Small intestine (tissue), 7 donors: ENCODE data around the gene NCKAP5. TPM values are rescaled to one million over a fixed set of nuclear protein-coding genes. Genes with fewer than 3 reads are reported as not detected.

Source experiments
- DNase-seq, 2 donors: peaks; one replicate each; pipeline versions ENCODE4 v3.0.0 to v3.0.0-alpha.2; 2013
- FAIRE-seq: peaks from 2 replicates; lab custom pipeline; 2012; peaks lifted over from hg19 to GRCh38; lab: Jason Lieb, UNC
- H3K27ac ChIP-seq, 3 donors: one replicate each; pipeline ENCODE4 v1.5.1; 2013; ENCODE audit warnings: low read length in 2 of 3, mild to moderate bottlenecking in 2 of 3, control low read depth in 1 of 3, inconsistent platforms in 1 of 3, low read depth in 1 of 3, moderate library complexity in 1 of 3
- H3K27me3 ChIP-seq, 3 donors: one replicate each; pipeline ENCODE4 v1.6.1; 2013; ENCODE audit warnings: low read length in 3 of 3, inconsistent platforms in 1 of 3; ENCODE audit not compliant: control insufficient read depth in 3 of 3, insufficient read depth in 3 of 3
- H3K36me3 ChIP-seq, 3 donors: one replicate each; pipeline ENCODE4 v1.6.1; 2013; ENCODE audit warnings: low read length in 3 of 3, inconsistent platforms in 1 of 3, low read depth in 1 of 3, mild to moderate bottlenecking in 1 of 3, moderate library complexity in 1 of 3; ENCODE audit not compliant: control insufficient read depth in 3 of 3, insufficient read depth in 2 of 3
- H3K4me1 ChIP-seq, 3 donors: one replicate each; pipeline ENCODE4 v1.6.1; 2013; ENCODE audit warnings: low read length in 2 of 3, inconsistent platforms in 1 of 3, low read depth in 1 of 3, mild to moderate bottlenecking in 1 of 3, moderate library complexity in 1 of 3; ENCODE audit not compliant: control insufficient read depth in 3 of 3, insufficient read depth in 2 of 3
- H3K4me3 ChIP-seq, 3 donors: one replicate each; pipeline ENCODE4 v1.5.1; 2013; ENCODE audit warnings: low read length in 3 of 3, control low read depth in 1 of 3, inconsistent platforms in 1 of 3, low read depth in 1 of 3, mild to moderate bottlenecking in 1 of 3, moderate library complexity in 1 of 3
- H3K9me3 ChIP-seq, 2 donors: one replicate each; pipeline ENCODE4 v1.6.1; 2013; ENCODE audit warnings: low read depth in 1 of 2, low read length in 1 of 2; ENCODE audit not compliant: control insufficient read depth in 2 of 2, insufficient read depth in 1 of 2
- WGBS, 3 donors: extraction: QIAGEN DNeasy Blood & Tissue Kit; methylation state at CpG; one replicate each; pipeline ENCODE4 v1.1.7; 2013; 5-methylcytosine and 5-hydroxymethylcytosine counted together
- polyA plus RNA-seq, 4 donors: library from polyadenylated mRNA; stranded (reverse) in 3 of 4; unstranded in 1 of 4; fragments of 200-250 nt in 3 of 4; fragments of 120-200 nt in 1 of 4; gene quantifications; one replicate each; pipeline versions ENCODE4 v1.2.1 to v1.2.3, GENCODE V29; 2013
- donor health status: healthy with polysubstance abuse.
- donor health status: control.
- donor health status: control.
- donor health status: Bipolar disorder and iron deficiency.
- donor health status: healthy.

Gene NCKAP5
- polyA plus RNA-seq, 4 donors, result 0.52 to 7.8 (median 6.5) TPM

DNA sequence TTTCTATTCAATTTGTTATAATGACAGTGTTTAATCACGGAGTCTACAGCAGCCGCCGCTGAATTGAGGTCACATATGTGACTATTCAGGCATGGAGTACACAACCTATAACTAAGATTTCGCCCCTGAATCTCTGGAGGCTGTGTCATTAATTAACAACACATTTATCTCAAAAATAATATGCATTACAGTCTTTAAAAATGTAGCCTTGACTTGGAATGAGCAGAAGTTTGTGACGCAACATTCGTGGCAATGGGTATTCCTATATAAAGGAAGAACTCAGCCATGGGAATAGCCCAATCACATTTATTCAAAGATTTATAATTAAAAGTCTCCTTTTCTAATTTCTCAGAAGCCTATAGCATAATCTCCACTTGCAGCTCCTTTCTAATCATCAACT lies 837.7 kb downstream of the NCKAP5 start:
- Histone ChIP-seq H3K9me3 (no peaks in the 10 kb centered on the region), H3K27me3 (no peaks in the 10 kb centered on the region), H3K4me3 (no peak overlapping the region), H3K36me3 (no peaks in the 10 kb centered on the region), H3K27ac (no peak overlapping the region), H3K4me1 (no peaks in the 10 kb centered on the region)
- 85 to 93% (median 90%) methylated on average over 6 of the region's 6 CpGs for WGBS, 3 donors
- FAIRE-seq (no peak), DNase-seq (no peak)

DNA sequence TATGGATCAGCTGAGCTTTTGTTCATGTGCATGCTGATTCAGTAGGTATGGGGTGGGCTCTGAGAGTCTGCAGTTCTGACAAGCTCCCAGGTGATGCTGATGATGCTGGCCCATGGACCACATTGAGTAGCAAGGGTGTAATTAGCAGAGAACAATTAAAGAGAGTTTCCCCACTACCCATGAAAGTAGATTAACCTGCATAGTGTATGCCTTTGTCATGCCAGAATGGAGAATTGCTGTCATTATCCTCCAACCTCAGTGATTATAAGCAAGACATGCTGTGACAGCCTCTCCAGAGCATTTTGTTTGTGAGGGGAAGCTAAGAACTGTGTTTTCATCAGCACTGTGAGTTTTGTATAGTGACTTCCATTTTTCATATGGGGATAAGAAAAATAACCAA lies 838.7 kb downstream of the NCKAP5 start:
- Histone ChIP-seq H3K27me3 (no peaks in the 10 kb centered on the region), H3K4me1 (no peaks in the 10 kb centered on the region), H3K9me3 (no peaks in the 10 kb centered on the region), H3K27ac (no peak overlapping the region), H3K4me3 (no peak overlapping the region), H3K36me3 (no peaks in the 10 kb centered on the region)
- FAIRE-seq (no peak), DNase-seq (no peak)

DNA sequence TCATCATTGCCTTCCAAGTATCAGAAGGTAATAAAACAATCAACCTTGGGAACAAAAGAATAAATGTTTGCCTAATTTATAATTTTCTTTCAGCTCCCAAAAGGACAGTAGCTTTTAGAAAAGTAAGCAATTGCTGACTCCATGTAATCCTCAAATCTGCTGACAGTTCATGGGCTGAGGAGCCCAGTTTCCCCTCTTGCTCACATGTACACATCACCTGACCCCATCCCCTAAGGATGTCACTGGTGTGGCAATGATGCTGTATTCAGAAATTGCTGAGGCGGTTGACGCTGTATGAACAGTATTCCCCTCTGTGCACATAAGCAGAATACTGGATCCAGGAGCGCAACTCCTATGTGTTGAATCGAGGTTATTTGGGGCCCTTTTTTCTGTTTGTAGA lies 842.1 kb downstream of the NCKAP5 start:
- Histone ChIP-seq H3K4me3 (no peak overlapping the region), H3K27ac (no peak overlapping the region), H3K27me3 (no peaks in the 10 kb centered on the region), H3K4me1 (no peaks in the 10 kb centered on the region), H3K36me3 (no peaks in the 10 kb centered on the region), H3K9me3 (no peaks in the 10 kb centered on the region)
- DNase-seq (no peak), FAIRE-seq (no peak)
- 82 to 95% (median 86%) methylated on average over 4 of the region's 4 CpGs for WGBS, 3 donors

- 65 to 79% (median 66%) methylated on average over 9 of the region's 9 CpGs for WGBS, 3 donors
- H3K36me3 ChIP-seq, result no peaks in the 10 kb centered on the region
- H3K4me1 ChIP-seq, result no peaks in the 10 kb centered on the region
- FAIRE-seq, result no peak
- no peak for DNase-seq
- no peaks in the 10 kb centered on the region for H3K9me3 ChIP-seq
- no peak overlapping the region for H3K27ac ChIP-seq
- no peak overlapping the region for H3K4me3 ChIP-seq
- H3K27me3 ChIP-seq, result no peaks in the 10 kb centered on the region
Observed at GRCh38 chr2:132725748-132726147, 842.5 kb downstream of the NCKAP5 start.

DNA sequence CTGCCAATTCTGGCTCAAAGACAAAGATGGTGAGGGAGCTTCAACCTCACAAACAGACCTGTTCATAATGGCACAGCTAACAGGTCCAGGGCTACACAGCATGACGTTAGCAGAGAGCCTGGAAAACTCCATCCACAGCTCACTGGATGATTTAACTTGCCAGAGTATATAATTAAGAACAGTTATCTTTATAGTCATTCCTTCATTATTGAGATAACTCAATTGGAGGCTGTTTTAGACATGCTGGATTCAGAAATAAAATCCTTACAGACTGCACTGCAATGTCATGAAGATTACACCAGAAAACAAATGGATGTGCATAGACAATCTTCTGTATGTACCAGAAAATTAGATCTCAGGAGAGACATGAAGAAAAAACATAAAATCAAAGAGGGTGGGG lies 843.1 kb downstream of the NCKAP5 start:
- H3K27ac ChIP-seq, result no peak overlapping the region
- WGBS, 3 donors, result 30 to 59% (median 52%) methylated on average over 1 of the region's 1 CpG
- H3K9me3 ChIP-seq, result no peaks in the 10 kb centered on the region
- DNase-seq (no peak), FAIRE-seq (no peak)
- H3K4me1 ChIP-seq, result no peaks in the 10 kb centered on the region
- no peaks in the 10 kb centered on the region for H3K27me3 ChIP-seq
- H3K36me3 ChIP-seq, result no peaks in the 10 kb centered on the region
- H3K4me3 ChIP-seq, result no peak overlapping the region

DNA sequence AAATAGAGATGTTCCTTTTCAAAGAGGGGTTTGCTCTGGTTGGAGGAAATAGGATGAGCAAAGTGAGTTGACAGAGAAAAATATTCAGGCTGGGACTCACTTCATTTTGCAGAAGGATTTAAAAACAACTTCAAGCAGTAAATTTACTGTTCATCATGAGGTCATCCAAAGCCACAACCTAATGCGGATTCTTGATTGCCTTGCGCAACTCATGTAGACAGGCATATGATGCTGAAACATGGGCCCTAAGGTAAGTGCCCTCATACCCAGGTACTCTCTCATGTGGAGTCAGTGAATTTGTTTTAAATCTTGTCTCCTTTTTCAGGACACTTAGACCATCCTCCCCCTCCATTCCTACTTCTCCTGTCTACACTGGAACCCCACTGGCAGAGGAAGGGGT lies 846.3 kb downstream of the NCKAP5 start:
- Histone ChIP-seq H3K27me3 (no peaks in the 10 kb centered on the region), H3K36me3 (no peaks in the 10 kb centered on the region), H3K9me3 (no peaks in the 10 kb centered on the region), H3K4me1 (no peaks in the 10 kb centered on the region), H3K27ac (no peak overlapping the region), H3K4me3 (no peak overlapping the region)
- DNase-seq (no peak), FAIRE-seq (no peak)
- WGBS, 3 donors, result 95 to 100% (median 99%) methylated on average over 2 of the region's 2 CpGs

GRCh38 chr2:132720393-132720792 lies 847.9 kb downstream of the NCKAP5 start:
- no peak for DNase-seq
- Histone ChIP-seq H3K27me3 (no peaks in the 10 kb centered on the region), H3K9me3 (no peaks in the 10 kb centered on the region), H3K4me3 (no peak overlapping the region), H3K4me1 (no peaks in the 10 kb centered on the region), H3K36me3 (no peaks in the 10 kb centered on the region), H3K27ac (no peak overlapping the region)
- FAIRE-seq, result no peak
- 84 to 92% (median 88%) methylated on average over 4 of the region's 4 CpGs for WGBS, 3 donors

DNA sequence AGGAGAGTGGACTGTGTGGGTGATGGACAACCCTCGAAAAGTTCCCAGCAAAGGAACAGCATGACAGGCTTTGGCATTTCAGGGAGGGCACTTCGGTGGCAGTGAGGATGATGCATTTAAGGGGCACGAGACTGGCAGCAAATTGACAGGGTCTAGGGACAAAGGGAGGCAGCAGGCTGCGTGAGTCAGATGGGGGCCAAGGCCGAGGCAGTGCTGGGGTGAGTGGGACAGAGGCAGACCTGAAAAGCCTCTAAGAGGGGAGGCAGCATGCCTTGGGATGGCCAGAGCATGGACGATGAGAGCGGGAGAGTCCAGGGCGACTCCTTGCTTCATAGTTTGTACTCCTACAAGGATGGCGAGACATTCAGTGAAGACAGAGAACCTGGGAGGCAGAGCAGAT lies 848.8 kb downstream of the NCKAP5 start:
- Histone ChIP-seq H3K27me3 (no peaks in the 10 kb centered on the region), H3K27ac (no peak overlapping the region), H3K9me3 (no peaks in the 10 kb centered on the region), H3K36me3 (no peaks in the 10 kb centered on the region), H3K4me3 (no peak overlapping the region), H3K4me1 (no peaks in the 10 kb centered on the region)
- DNase-seq (no peak), FAIRE-seq (no peak)
- 81 to 90% (median 89%) methylated on average over 9 of the region's 9 CpGs for WGBS, 3 donors

- Histone ChIP-seq H3K9me3 (no peaks in the 10 kb centered on the region), H3K27me3 (no peaks in the 10 kb centered on the region), H3K36me3 (no peaks in the 10 kb centered on the region), H3K27ac (no peak overlapping the region), H3K4me1 (no peaks in the 10 kb centered on the region), H3K4me3 (no peak overlapping the region)
- DNase-seq (no peak), FAIRE-seq (no peak)
- WGBS, 3 donors, result 80 to 91% (median 83%) methylated on average over 2 of the region's 2 CpGs
Observed at GRCh38 chr2:132716954-132717353, 851.3 kb downstream of the NCKAP5 start.
